Cortex of kidney (tissue), 1 donor: Measurements from ENCODE around the gene CUL1.

Experiments used
- DNase-seq: peaks from one replicate; lab custom pipeline; 2025; lab: John Stamatoyannopoulos, UW

The CUL1 gene

GRCh38 chr7:148718431-148718830 is 19.7 kb downstream of the CUL1 start:
- no peak for DNase-seq

- DNase-seq = no peak
These were observed 21.1 kb downstream of the CUL1 start for GRCh38 chr7:148719753-148720152.

- DNase-seq = no peak
These were observed 21.8 kb downstream of the CUL1 start for GRCh38 chr7:148720472-148720871.

GRCh38 chr7:148721390-148721789 is 22.7 kb downstream of the CUL1 start:
- DNase-seq = no peak

GRCh38 chr7:148722340-148723165 is 23.9 kb downstream of the CUL1 start:
- DNase-seq = no peak

- DNase-seq = no peak
These were observed 24.5 kb downstream of the CUL1 start for GRCh38 chr7:148723166-148723559.

- no peak for DNase-seq
These were observed 25.1 kb downstream of the CUL1 start for GRCh38 chr7:148723846-148724245.

GRCh38 chr7:148726385-148726784 is 27.7 kb downstream of the CUL1 start:
- no peak for DNase-seq

GRCh38 chr7:148727501-148728278 is 29.0 kb downstream of the CUL1 start:
- no peak for DNase-seq

- no peak for DNase-seq
These were observed 31.5 kb downstream of the CUL1 start for GRCh38 chr7:148729984-148730733.

- DNase-seq = no peak
These were observed 34.2 kb downstream of the CUL1 start for GRCh38 chr7:148732862-148733261.

GRCh38 chr7:148733496-148733895 is 34.8 kb downstream of the CUL1 start:
- no peak for DNase-seq

- DNase-seq = no peak
These were observed 36.4 kb downstream of the CUL1 start for GRCh38 chr7:148735141-148735540.

GRCh38 chr7:148735967-148736366 is 37.3 kb downstream of the CUL1 start:
- no peak for DNase-seq

- no peak for DNase-seq
These were observed 40.2 kb downstream of the CUL1 start for GRCh38 chr7:148738737-148739535.

- no peak for DNase-seq
These were observed 47.4 kb downstream of the CUL1 start for GRCh38 chr7:148746135-148746534.

GRCh38 chr7:148747274-148747673 is 48.6 kb downstream of the CUL1 start:
- DNase-seq = no peak

GRCh38 chr7:148750442-148751355 is 52.0 kb downstream of the CUL1 start:
- no peak for DNase-seq

- DNase-seq = no peak
These were observed 54.5 kb downstream of the CUL1 start for GRCh38 chr7:148753224-148753623.

GRCh38 chr7:148754912-148755311 is 56.2 kb downstream of the CUL1 start:
- DNase-seq = no peak
